ENCODE data around the gene INAVA.

INAVA gene

DNA sequence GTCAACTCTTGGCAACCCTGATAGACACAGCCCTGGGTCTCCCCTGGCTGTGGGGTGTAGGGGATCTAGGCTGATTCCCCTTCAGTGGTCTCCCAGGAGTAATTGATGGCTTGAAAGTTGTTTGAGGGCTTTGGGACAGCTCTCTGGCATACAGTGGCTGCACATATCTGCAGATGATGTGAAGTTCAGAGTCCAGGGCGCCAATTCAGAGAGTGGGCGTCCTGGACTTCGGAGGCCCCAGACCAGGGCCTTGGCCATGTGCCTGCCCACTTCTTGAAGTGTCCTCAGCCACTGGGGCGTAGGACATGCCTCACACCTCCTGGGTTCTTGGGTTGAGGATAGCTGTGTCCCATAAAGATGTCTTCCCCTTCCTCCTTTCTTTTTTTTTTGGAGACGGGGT, 2.6 kb downstream of the INAVA start:
- H3K27ac ChIP-seq (ENCODE audit: low read length) = no peak overlapping the region

DNA sequence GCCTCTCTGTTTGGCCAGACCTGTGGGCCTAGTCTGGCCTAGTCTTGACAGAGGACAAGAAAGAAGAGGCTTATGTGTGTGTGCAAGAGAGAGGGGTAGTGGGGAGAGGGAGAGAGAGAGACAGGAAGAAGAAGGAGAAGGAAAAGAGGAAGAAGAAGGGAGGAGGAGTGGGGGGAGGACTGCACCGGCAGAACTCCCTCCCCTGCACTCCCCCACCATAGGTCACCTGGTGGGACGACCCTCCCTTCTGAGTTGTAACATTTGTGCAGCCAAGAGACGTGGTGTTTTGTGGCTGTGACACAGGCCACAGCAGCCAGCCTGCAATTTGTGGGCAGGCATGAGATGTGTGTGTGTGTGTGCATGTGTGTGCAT, 4.3 kb downstream of the INAVA start:
- H3K27me3 ChIP-seq (ENCODE audit: control insufficient read depth, insufficient read depth, low read length) = no peaks in the 10 kb centered on the region
- no peaks in the 10 kb centered on the region for H3K9me3 ChIP-seq (ENCODE audit: control insufficient read depth, insufficient read depth, low read length)
- no peak for DNase-seq (ENCODE audit: low read depth, low spot score)
- no peak overlapping the region for H3K27ac ChIP-seq (ENCODE audit: low read length)
- H3K4me3 ChIP-seq (ENCODE audit: low read length) = no peak overlapping the region
- H3K4me1 ChIP-seq (ENCODE audit: control insufficient read depth, insufficient read depth, low read length) = peaks cover 19% of the 10 kb centered on the region
- H3K36me3 ChIP-seq (ENCODE audit: control insufficient read depth, insufficient read depth, low read length) = peaks cover 44% of the 10 kb centered on the region
- WGBS (ENCODE audit: insufficient coverage, insufficient read length) = no CpG with 5 or more reads among the region's 3 CpGs

More for the DNA sequence above, 2.6 kb downstream of the INAVA start:
- H3K27me3 ChIP-seq (ENCODE audit: control insufficient read depth, insufficient read depth, low read length) = no peaks in the 10 kb centered on the region
- no CpG with 5 or more reads among the region's 5 CpGs for WGBS (ENCODE audit: insufficient coverage, insufficient read length)
- peaks cover 39% of the 10 kb centered on the region for H3K36me3 ChIP-seq (ENCODE audit: control insufficient read depth, insufficient read depth, low read length)
- no peaks in the 10 kb centered on the region for H3K9me3 ChIP-seq (ENCODE audit: control insufficient read depth, insufficient read depth, low read length)
- H3K4me1 ChIP-seq (ENCODE audit: control insufficient read depth, insufficient read depth, low read length) = peaks cover 24% of the 10 kb centered on the region
- no peak for DNase-seq (ENCODE audit: low read depth, low spot score)
- H3K4me3 ChIP-seq (ENCODE audit: low read length) = no peak overlapping the region

DNA sequence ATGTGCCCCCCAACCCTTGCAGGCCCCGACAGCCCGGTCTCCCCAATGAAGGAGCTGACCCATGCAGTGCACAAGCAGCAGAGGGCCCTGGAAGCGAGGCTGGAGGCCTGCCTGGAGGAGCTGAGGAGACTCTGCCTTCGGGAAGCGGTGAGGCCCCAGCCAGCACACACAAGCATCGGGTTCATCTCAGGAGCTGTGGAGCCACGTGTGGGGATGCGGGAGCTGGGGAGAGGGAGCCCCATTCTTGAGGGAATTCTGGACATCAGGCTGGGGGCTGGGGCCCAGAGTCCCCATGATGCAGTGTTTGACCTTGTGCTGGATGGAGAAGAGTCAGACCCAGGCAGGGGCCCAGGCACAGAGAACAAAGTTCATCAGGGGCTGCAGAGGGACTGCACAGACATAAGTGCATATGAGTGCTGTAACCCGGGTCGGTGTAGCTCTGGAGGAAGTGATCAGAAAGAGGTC, 4.8 kb downstream of the INAVA start:
- Histone ChIP-seq H3K4me1 (ENCODE audit: control insufficient read depth, insufficient read depth, low read length) (peaks cover 16% of the 10 kb centered on the region), H3K36me3 (ENCODE audit: control insufficient read depth, insufficient read depth, low read length) (peaks cover 44% of the 10 kb centered on the region)
- DNase-seq (ENCODE audit: low read depth, low spot score) = no peak

DNA sequence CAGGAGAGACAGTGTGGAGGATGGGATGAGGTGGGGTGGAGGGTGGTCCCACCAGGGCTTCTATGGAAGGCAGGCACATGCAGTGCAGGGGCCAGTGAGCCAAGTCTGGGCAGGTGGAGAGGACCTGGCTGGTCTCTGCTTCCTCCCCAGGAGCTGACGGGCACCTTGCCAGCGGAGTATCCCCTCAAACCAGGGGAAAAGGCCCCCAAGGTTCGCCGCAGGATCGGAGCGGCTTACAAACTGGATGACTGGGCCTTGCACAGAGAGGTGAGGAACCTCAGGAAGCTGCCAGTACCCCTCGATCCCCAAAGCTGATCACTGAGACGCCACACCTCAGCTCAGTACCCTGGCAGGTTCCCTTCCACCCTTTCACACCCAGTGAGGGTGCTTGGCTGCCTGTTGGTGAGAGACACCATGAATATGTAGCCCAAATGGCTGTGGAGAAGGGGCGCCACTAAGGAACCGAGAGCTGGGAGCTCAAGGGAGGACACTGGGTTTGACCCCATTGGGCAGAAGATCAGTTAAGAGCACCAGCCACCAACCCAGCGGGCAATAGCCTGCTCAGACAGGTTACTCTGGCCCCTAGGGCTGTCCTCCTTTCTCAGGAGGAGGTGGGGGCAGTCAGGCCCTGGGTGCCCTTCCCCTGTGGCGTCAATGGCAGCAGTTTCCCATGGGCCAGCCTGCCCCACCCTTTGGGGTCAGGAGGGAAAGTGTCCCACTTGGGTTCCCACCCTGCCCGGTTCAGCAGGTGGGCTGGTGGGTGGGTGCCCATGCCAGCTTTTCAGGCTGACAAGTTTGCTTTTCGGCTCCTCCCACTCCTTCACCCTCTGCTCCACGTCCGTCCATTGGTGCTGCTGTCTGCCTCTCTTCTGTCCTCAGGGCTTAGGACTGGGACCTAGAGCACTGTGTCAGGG, 5.5 kb downstream of the INAVA start:
- no CpG with 5 or more reads among the region's 16 CpGs for WGBS (ENCODE audit: insufficient coverage, insufficient read length)
- Histone ChIP-seq H3K4me1 (ENCODE audit: control insufficient read depth, insufficient read depth, low read length) (peaks cover 9% of the 10 kb centered on the region), H3K27me3 (ENCODE audit: control insufficient read depth, insufficient read depth, low read length) (no peaks in the 10 kb centered on the region), H3K9me3 (ENCODE audit: control insufficient read depth, insufficient read depth, low read length) (no peaks in the 10 kb centered on the region), H3K27ac (ENCODE audit: low read length) (no peak overlapping the region), H3K36me3 (ENCODE audit: control insufficient read depth, insufficient read depth, low read length) (peaks cover 44% of the 10 kb centered on the region), H3K4me3 (ENCODE audit: low read length) (no peak overlapping the region)
- DNase-seq (ENCODE audit: low read depth, low spot score) = no peak

More for the DNA sequence above, 4.8 kb downstream of the INAVA start:
- Histone ChIP-seq H3K27me3 (ENCODE audit: control insufficient read depth, insufficient read depth, low read length) (no peaks in the 10 kb centered on the region), H3K9me3 (ENCODE audit: control insufficient read depth, insufficient read depth, low read length) (no peaks in the 10 kb centered on the region), H3K4me3 (ENCODE audit: low read length) (no peak overlapping the region), H3K27ac (ENCODE audit: low read length) (no peak overlapping the region)
- WGBS (ENCODE audit: insufficient coverage, insufficient read length) = no CpG with 5 or more reads among the region's 10 CpGs

DNA sequence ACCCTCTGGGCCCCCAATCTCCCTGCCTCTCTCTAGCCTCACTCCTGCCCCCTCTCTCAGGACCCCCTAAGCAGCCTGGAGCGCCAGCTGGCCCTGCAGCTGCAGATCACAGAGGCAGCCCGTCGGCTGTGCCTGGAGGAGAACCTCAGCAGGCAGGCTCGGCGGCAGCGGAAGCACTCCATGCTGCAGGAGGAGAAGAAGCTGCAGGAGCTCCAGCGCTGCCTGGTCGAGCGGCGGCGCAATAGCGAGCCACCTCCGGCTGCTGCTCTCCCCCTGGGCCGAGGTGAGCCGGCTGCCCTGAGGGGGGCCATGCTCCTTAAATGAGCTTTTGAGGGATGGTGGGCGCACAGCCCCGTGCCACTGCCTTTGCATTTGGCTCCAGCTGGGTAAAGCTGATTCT, 6.2 kb downstream of the INAVA start:
- H3K36me3 ChIP-seq (ENCODE audit: control insufficient read depth, insufficient read depth, low read length) = peaks cover 44% of the 10 kb centered on the region
- no peaks in the 10 kb centered on the region for H3K27me3 ChIP-seq (ENCODE audit: control insufficient read depth, insufficient read depth, low read length)
- no peak for DNase-seq (ENCODE audit: low read depth, low spot score)
- no CpG with 5 or more reads among the region's 17 CpGs for WGBS (ENCODE audit: insufficient coverage, insufficient read length)
- peaks cover 4% of the 10 kb centered on the region for H3K4me1 ChIP-seq (ENCODE audit: control insufficient read depth, insufficient read depth, low read length)
- H3K27ac ChIP-seq (ENCODE audit: low read length) = no peak overlapping the region
- no peaks in the 10 kb centered on the region for H3K9me3 ChIP-seq (ENCODE audit: control insufficient read depth, insufficient read depth, low read length)
- H3K4me3 ChIP-seq (ENCODE audit: low read length) = no peak overlapping the region

DNA sequence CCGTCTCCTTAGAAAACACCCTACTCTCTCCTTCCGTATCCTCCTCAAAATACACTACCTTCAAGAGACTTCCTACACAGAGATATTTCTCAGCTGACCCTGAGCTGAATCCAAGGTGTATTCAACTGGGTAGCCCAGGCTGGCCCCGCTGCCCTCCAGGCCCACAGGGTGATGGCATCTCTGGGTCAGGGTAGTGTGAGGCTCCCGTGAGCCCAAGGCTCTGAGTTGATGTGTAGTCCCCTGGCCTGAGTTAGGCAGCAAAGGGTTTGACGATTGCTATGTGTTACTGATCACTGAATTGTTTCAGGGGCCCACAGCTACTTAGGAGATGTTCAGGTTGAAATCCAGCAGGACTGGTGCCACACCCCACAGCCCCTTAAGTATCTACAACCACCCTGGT, 6.7 kb downstream of the INAVA start:
- H3K27ac ChIP-seq (ENCODE audit: low read length) = no peak overlapping the region
- no peaks in the 10 kb centered on the region for H3K9me3 ChIP-seq (ENCODE audit: control insufficient read depth, insufficient read depth, low read length)
- no peaks in the 10 kb centered on the region for H3K27me3 ChIP-seq (ENCODE audit: control insufficient read depth, insufficient read depth, low read length)
- peaks cover 44% of the 10 kb centered on the region for H3K36me3 ChIP-seq (ENCODE audit: control insufficient read depth, insufficient read depth, low read length)
- no CpG with 5 or more reads among the region's 5 CpGs for WGBS (ENCODE audit: insufficient coverage, insufficient read length)
- DNase-seq (ENCODE audit: low read depth, low spot score) = no peak
- no peak overlapping the region for H3K4me3 ChIP-seq (ENCODE audit: low read length)
- H3K4me1 ChIP-seq (ENCODE audit: control insufficient read depth, insufficient read depth, low read length) = peaks cover 3% of the 10 kb centered on the region

DNA sequence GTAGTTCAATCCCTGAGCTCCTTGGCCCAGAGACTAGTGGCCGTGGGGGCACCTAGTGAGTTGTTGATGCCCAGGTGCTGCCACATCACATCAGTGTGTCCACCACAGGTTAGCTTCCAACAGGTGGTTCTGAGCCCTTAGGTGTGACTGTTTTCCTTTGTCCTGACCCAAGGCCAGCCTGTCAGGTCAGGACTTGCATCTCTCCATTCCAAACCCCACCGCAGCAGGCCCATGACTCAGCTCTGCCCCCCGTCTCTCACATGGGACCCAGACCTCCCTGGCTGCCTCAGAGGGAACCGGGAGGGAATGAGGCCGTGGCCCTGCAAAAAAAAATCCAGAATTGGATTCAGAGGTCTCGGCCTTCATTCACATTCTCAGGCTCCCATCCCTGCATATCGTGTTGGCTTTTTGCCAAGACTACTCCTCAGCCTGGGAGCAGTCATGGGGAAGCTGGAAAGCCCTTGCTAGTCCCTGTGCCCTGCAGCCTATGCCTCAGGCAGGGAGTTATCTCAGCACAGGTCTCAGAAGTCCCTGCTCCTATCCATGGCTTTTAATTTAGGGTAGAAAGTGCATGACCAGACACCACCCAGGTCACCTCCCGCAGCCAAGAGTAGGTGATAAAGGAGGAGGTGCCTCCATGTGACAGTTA, 7.2 kb downstream of the INAVA start:
- Histone ChIP-seq H3K9me3 (ENCODE audit: control insufficient read depth, insufficient read depth, low read length) (no peaks in the 10 kb centered on the region), H3K4me3 (ENCODE audit: low read length) (no peak overlapping the region), H3K27ac (ENCODE audit: low read length) (no peak overlapping the region), H3K36me3 (ENCODE audit: control insufficient read depth, insufficient read depth, low read length) (peaks cover 44% of the 10 kb centered on the region), H3K4me1 (ENCODE audit: control insufficient read depth, insufficient read depth, low read length) (no peaks in the 10 kb centered on the region; the same call in 1 of the 2 replicates), H3K27me3 (ENCODE audit: control insufficient read depth, insufficient read depth, low read length) (no peaks in the 10 kb centered on the region)
- WGBS (ENCODE audit: insufficient coverage, insufficient read length) = no CpG with 5 or more reads among the region's 8 CpGs
- no peak for DNase-seq (ENCODE audit: low read depth, low spot score)

DNA sequence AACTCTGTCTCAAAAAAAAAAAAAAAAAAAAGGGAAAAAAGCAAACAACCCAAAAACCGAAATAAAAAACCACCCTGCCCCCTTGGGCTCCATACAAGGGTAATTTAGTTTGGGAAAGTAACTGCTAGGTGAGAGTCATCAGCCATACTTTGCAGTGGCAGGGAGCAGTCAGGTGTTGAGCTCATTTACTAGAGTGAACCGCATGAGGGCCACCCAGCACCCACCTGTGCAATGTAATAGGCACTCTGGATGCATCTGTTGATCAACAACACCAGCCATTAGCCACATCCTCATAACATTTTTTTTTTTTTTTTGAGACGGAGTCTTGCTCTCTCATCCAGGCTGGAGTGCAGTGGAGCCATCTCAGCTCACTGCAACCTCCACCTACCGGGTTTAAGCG, 9.1 kb downstream of the INAVA start:
- no peaks in the 10 kb centered on the region for H3K27me3 ChIP-seq (ENCODE audit: control insufficient read depth, insufficient read depth, low read length)
- H3K4me1 ChIP-seq (ENCODE audit: control insufficient read depth, insufficient read depth, low read length) = no peaks in the 10 kb centered on the region; the same call in 1 of the 2 replicates
- H3K27ac ChIP-seq (ENCODE audit: low read length) = no peak overlapping the region
- no peak overlapping the region for H3K4me3 ChIP-seq (ENCODE audit: low read length)
- H3K9me3 ChIP-seq (ENCODE audit: control insufficient read depth, insufficient read depth, low read length) = no peaks in the 10 kb centered on the region
- H3K36me3 ChIP-seq (ENCODE audit: control insufficient read depth, insufficient read depth, low read length) = peaks cover 45% of the 10 kb centered on the region
- no CpG with 5 or more reads among the region's 5 CpGs for WGBS (ENCODE audit: insufficient coverage, insufficient read length)
- no peak for DNase-seq (ENCODE audit: low read depth, low spot score)

DNA sequence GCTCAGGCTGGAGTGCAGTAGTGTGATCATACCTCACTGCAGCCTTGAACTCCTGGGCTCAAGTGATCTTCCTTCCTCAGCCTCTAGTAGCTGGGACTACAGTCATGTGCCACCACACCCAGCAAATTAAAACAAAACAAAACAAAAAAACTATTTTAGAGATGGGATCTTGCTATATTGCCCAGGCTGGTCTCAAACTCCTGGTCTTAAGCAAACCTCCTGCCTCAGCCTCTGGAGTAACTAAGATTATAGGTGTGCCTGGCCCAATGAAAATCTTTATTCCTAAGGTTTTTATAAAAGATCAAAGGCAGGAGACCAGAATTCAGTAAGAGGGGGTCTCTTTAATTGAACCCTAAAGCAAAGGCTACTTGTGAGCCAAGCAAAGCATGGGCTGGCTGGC, 10.1 kb downstream of the INAVA start:
- Histone ChIP-seq H3K9me3 (ENCODE audit: control insufficient read depth, insufficient read depth, low read length) (no peaks in the 10 kb centered on the region), H3K4me3 (ENCODE audit: low read length) (no peak overlapping the region), H3K36me3 (ENCODE audit: control insufficient read depth, insufficient read depth, low read length) (peaks cover 42% of the 10 kb centered on the region), H3K27me3 (ENCODE audit: control insufficient read depth, insufficient read depth, low read length) (no peaks in the 10 kb centered on the region), H3K27ac (ENCODE audit: low read length) (no peak overlapping the region), H3K4me1 (ENCODE audit: control insufficient read depth, insufficient read depth, low read length) (no peaks in the 10 kb centered on the region; the same call in 1 of the 2 replicates)
- DNase-seq (ENCODE audit: low read depth, low spot score) = no peak

DNA sequence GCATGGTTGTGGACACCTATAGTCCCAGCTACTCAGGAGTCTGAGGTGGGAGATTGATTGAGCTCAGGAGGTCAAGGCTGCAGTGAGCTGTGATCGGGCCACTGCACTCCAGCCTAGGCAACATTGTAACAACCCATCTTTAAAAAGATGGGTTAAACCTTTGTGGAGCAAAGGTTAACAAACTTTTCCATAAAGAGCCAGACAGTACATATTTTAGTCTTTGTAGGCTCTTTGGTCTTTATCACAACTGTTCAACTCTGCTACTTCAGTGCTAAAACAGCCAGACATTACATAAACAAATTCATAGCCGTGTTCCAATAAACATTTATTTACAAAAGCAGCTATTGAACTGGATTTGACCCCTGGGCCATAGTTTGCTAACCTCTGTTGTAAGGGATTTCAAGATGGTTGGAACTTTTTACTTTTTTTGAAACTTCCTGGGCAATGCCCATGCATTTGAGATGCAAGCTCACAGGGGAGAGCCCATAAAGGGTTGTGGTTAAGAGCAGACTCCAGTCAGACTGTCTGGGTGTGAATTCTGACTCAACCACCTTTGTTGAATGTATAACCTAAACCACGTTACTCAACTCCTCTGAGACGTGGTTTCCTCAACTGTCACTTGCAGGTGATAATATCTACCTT, 10.8 kb downstream of the INAVA start:
- Histone ChIP-seq H3K27ac (ENCODE audit: low read length) (no peak overlapping the region), H3K4me1 (ENCODE audit: control insufficient read depth, insufficient read depth, low read length) (no peaks in the 10 kb centered on the region; the same call in 1 of the 2 replicates), H3K4me3 (ENCODE audit: low read length) (no peak overlapping the region), H3K9me3 (ENCODE audit: control insufficient read depth, insufficient read depth, low read length) (no peaks in the 10 kb centered on the region), H3K27me3 (ENCODE audit: control insufficient read depth, insufficient read depth, low read length) (no peaks in the 10 kb centered on the region), H3K36me3 (ENCODE audit: control insufficient read depth, insufficient read depth, low read length) (peaks cover 38% of the 10 kb centered on the region)
- no peak for DNase-seq (ENCODE audit: low read depth, low spot score)
- WGBS (ENCODE audit: insufficient coverage, insufficient read length) = no CpG with 5 or more reads among the region's 4 CpGs

Measured in iPS DF 6.9 (cell line).